Body of pancreas (tissue), 4 donors: ENCODE results near the gene SCN5A. TPM values are rescaled to one million over a fixed set of nuclear protein-coding genes. Genes with fewer than 3 reads are reported as not detected.

Experiments used
- ATAC-seq: fragments of 150-250 bp; one replicate; pipeline ENCODE4 v1.9.1; 2016
- DNase-seq, 4 donors: peaks; one replicate each; pipeline ENCODE4 v3.0.0-alpha.2; 2019
- H3K27ac ChIP-seq, 4 donors: fragments of 200-600 bp; sonication (generic); 1 replicate in 3 of 4; 2 replicates in 1 of 4; pipeline versions ENCODE4 v1.5.1 to v1.6.1; 2016 to 2019; ENCODE audit warnings: mild to moderate bottlenecking in 1 of 4, mixed read lengths in 1 of 4, moderate library complexity in 1 of 4
- H3K27me3 ChIP-seq, 2 donors: fragments of 200-600 bp; sonication (generic); one replicate each; pipeline ENCODE4 v1.6.0; 2016; ENCODE audit warnings: mild to moderate bottlenecking in 1 of 2
- H3K36me3 ChIP-seq, 2 donors: fragments of 200-600 bp; sonication (generic); replicated peaks in 1 of 2; 2 replicates each; pipeline ENCODE4 v1.5.1; 2016; ENCODE audit warnings: low read depth in 2 of 2; ENCODE audit not compliant: insufficient read depth in 1 of 2
- H3K4me1 ChIP-seq: fragments of 200-600 bp; sonication (generic); one replicate; pipeline ENCODE4 v1.6.0; 2016
- H3K4me3 ChIP-seq, 2 donors: fragments of 200-600 bp; sonication (generic); 1 replicate in 1 of 2; 2 replicates in 1 of 2; pipeline ENCODE4 v1.5.1; 2016 to 2019
- H3K9me3 ChIP-seq, 3 donors: fragments of 200-600 bp; sonication (generic); 1 replicate in 2 of 3; 2 replicates in 1 of 3; pipeline ENCODE4 v1.5.1; 2016
- CTCF ChIP-seq, 7 experiments: fragments of 450-650 bp in 4 of 7; fragments of 200-600 bp in 3 of 7; sonication (generic) in 3 of 7; IDR thresholded peaks; one replicate each; pipeline ENCODE4 v1.5.1; 2016 to 2019; ENCODE audit warnings: antibody characterized with exemption in 7 of 7
- POLR2A ChIP-seq, 3 donors: fragments of 450-650 bp; IDR thresholded peaks; one replicate each; pipeline ENCODE4 v1.6.1; 2016; ENCODE audit warnings: antibody characterized with exemption in 3 of 3, mild to moderate bottlenecking in 2 of 3
- WGBS, 2 donors: methylation state at CpG; one replicate each; pipeline ENCODE4 v1.1.5; 2017; 5-methylcytosine and 5-hydroxymethylcytosine counted together
- intact Hi-C: fragments of 100-400 bp; cut with DNase I; formaldehyde crosslinking; loops from one replicate; pipeline ENCODE4 v1.15.1; 2023
- total RNA-seq, 2 donors: library from RNA; depleted of rRNA; stranded (reverse); fragments of >200 nt; gene quantifications; one replicate each; pipeline ENCODE4 v1.1.0, GENCODE V29; 2016

The SCN5A gene
- total RNA-seq, 2 donors from 2014 or later: 0.26 TPM; not detected in 1

GRCh38 chr3:38643592-38643991, 5.9 kb downstream of the SCN5A start:
- no peak for TF ChIP-seq POLR2A (IDR thresholded peaks at IDR 0.05)
- TF ChIP-seq CTCF (IDR thresholded peaks at IDR 0.05): no peak
- Histone ChIP-seq H3K27me3 (peaks cover 0 to 6% of the 10 kb centered on the region in 2 donors), H3K4me3 (no peak overlapping the region), H3K9me3 (no peaks in the 10 kb centered on the region), H3K4me1 (peaks cover 1% of the 10 kb centered on the region), H3K36me3 (no peaks in the 10 kb centered on the region), H3K27ac (no peak overlapping the region)
- WGBS, 2 donors: 50 to 72% methylated on average over 5 of the region's 5 CpGs
- DNase-seq: no peak
- intact Hi-C loops: no loop called here
- ATAC-seq: no peak

GRCh38 chr3:38643090-38643489, 6.4 kb downstream of the SCN5A start:
- H3K27ac ChIP-seq: no peak overlapping the region
- H3K4me3 ChIP-seq: no peak overlapping the region
- TF ChIP-seq CTCF (IDR thresholded peaks at IDR 0.05): no peak
- intact Hi-C loops: no loop called here
- no peak for ATAC-seq
- no peaks in the 10 kb centered on the region for H3K36me3 ChIP-seq
- no peak for DNase-seq
- H3K27me3 ChIP-seq: peaks cover 0 to under 1% of the 10 kb centered on the region in 2 donors
- H3K9me3 ChIP-seq: no peaks in the 10 kb centered on the region
- H3K4me1 ChIP-seq: no peaks in the 10 kb centered on the region
- WGBS, 2 donors: 80% methylated on average over 8 of the region's 8 CpGs; no CpG with 5 or more reads in 1 of the 2 donors

- DNase-seq: no peak
- Histone ChIP-seq H3K27me3 (no peaks in the 10 kb centered on the region), H3K4me1 (no peaks in the 10 kb centered on the region), H3K9me3 (no peaks in the 10 kb centered on the region), H3K4me3 (no peak overlapping the region), H3K27ac (no peak overlapping the region), H3K36me3 (no peaks in the 10 kb centered on the region)
- TF ChIP-seq POLR2A (IDR thresholded peaks at IDR 0.05) (no peak), CTCF (IDR thresholded peaks at IDR 0.05) (no peak)
- intact Hi-C loops: no loop called here
- 63 to 72% methylated on average over 6 to 8 of the region's 8 CpGs for WGBS, 2 donors
- no peak for ATAC-seq
These were observed 7.9 kb downstream of the SCN5A start for GRCh38 chr3:38641461-38642110.

DNA sequence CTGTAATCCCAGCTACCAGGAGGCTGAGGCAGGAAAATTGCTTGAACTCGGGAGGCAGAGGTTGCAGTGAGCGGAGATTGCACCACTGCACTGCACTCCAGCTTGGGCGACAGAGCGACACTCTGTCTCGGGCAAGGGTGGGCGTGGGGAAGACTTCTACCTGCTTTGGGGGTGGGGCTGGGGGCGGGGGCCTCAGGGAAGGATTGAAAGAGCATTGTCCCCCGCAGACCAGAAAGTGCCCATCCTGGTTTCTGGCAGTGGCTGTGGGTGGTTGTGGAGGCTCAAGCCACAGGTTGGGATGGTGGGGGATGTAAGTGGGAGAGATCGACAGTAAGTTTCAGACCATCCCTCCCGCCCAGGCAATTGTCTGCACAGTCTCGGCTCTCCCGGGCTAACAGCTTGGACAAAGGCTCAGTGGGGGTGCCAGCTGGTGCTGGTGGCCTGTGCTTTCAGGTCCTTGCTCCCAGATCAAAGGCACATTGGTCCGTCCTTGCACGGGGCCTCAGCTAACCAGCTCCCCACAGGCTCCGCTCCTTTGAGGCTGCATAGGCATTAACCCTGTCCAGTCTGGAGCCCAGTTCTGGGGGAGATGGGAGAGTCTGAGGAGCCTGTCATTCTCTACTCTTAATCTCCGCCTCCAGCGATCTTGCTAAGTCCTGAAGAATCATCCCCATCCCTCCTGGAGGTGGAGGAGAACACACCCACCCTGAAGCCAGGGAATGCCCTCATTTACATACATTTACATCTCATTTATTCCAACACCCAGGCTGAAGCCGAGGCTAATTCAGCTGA, 8.6 kb downstream of the SCN5A start:
- H3K9me3 ChIP-seq: no peaks in the 10 kb centered on the region
- no peak for DNase-seq
- no peak for ATAC-seq
- TF ChIP-seq POLR2A (IDR thresholded peaks at IDR 0.05) (no peak), CTCF (IDR thresholded peaks at IDR 0.05) (no peak)
- intact Hi-C loops: no loop called here
- no peaks in the 10 kb centered on the region for H3K36me3 ChIP-seq
- H3K27ac ChIP-seq: no peak overlapping the region
- no peaks in the 10 kb centered on the region for H3K27me3 ChIP-seq
- H3K4me1 ChIP-seq: no peaks in the 10 kb centered on the region
- H3K4me3 ChIP-seq: no peak overlapping the region
- WGBS, 2 donors: 42 to 57% methylated on average over 8 to 18 of the region's 18 CpGs
